Thymus (tissue), 11 donors: Measurements from ENCODE around the gene ATF5. TPM values are rescaled to one million over a fixed set of nuclear protein-coding genes. Genes with fewer than 3 reads are reported as not detected.
"Not testable (repeated sequence)": the region's sequence is repeated elsewhere in the genome, so short reads cannot be mapped to it uniquely, and the experiment has no call there.

ENCODE experiments used
- DNase-seq, 9 donors: peaks; one replicate each; pipeline ENCODE4 v3.0.0-alpha.2; 2013; ENCODE audit warnings: low spot score in 9 of 9, low read depth in 6 of 9, missing footprints in 1 of 9
- H3K27ac ChIP-seq, 2 donors: one replicate each; pipeline ENCODE4 v1.5.1; 2013; ENCODE audit warnings: control low read depth in 1 of 2, low read depth in 1 of 2, low read length in 1 of 2, mild to moderate bottlenecking in 1 of 2, moderate library complexity in 1 of 2
- H3K27me3 ChIP-seq, 2 donors: one replicate each; pipeline ENCODE4 v1.5.1; 2013; ENCODE audit warnings: low read length in 1 of 2; ENCODE audit not compliant: control insufficient read depth in 2 of 2, insufficient read depth in 1 of 2
- H3K36me3 ChIP-seq, 2 donors: one replicate each; pipeline ENCODE4 v1.5.1; 2013; ENCODE audit warnings: low read length in 1 of 2, mild to moderate bottlenecking in 1 of 2, moderate library complexity in 1 of 2; ENCODE audit not compliant: control insufficient read depth in 2 of 2, insufficient read depth in 2 of 2
- H3K4me1 ChIP-seq, 2 donors: one replicate each; pipeline ENCODE4 v1.5.1; 2013; ENCODE audit warnings: low read length in 2 of 2; ENCODE audit not compliant: control insufficient read depth in 2 of 2, insufficient read depth in 2 of 2
- H3K4me3 ChIP-seq, 2 donors: one replicate each; pipeline ENCODE4 v1.5.1; 2013; ENCODE audit warnings: low read length in 2 of 2, control low read depth in 1 of 2, mild to moderate bottlenecking in 1 of 2
- H3K9me3 ChIP-seq, 2 donors: one replicate each; pipeline ENCODE4 v1.5.1; 2013; ENCODE audit warnings: low read length in 1 of 2, mild to moderate bottlenecking in 1 of 2; ENCODE audit not compliant: control insufficient read depth in 2 of 2, insufficient read depth in 1 of 2
- WGBS: extraction: QIAGEN DNeasy Blood & Tissue Kit; methylation state at CpG from one replicate; pipeline ENCODE4 v1.1.7; 2013; 5-methylcytosine and 5-hydroxymethylcytosine counted together
- polyA plus RNA-seq: library from polyadenylated mRNA; stranded (reverse); fragments of 200-250 nt; gene quantifications from one replicate; pipeline ENCODE4 v1.2.3, GENCODE V29; 2013
- total RNA-seq: library from RNA; stranded (reverse); fragments of 120-200 nt; gene quantifications from one replicate; pipeline ENCODE4 v1.2.4, GENCODE V29; 2013
- donor health status: healthy.

ATF5 gene
- total and polyA plus RNA-seq, 2 donors = 16.0 to 53.9 TPM

DNA sequence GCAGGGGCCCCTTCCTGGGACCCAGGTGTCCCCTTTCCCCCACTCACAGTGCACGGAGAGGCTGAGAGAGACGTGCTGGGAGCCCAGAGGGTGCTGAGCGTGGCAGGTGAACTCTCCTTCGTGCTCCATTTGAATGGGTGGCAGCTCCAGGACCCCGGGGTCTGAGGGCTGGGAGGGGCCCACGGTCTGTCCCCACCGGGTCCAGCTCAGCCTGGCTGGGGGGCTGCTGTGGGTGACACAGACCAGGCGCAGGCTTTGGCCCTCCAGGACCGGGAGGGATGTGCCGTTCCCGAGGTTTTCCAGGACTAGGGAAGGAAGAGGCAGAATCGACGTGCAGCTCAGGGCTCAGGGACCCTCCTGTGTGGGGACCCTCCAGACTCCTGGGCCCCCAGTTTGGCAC lies 29.6 kb downstream of the ATF5 start:
- DNase-seq, H3K9me3 ChIP-seq, H3K27ac ChIP-seq, H3K4me1 ChIP-seq, H3K36me3 ChIP-seq, H3K4me3 ChIP-seq: not testable (repeated sequence)
- 86% methylated on average over 13 of the region's 13 CpGs for WGBS
- peaks cover 0 to 20% of the 10 kb centered on the region in 2 donors for H3K27me3 ChIP-seq

- H3K4me3 ChIP-seq, H3K36me3 ChIP-seq, H3K9me3 ChIP-seq, H3K4me1 ChIP-seq, DNase-seq, H3K27ac ChIP-seq, H3K27me3 ChIP-seq: not testable (repeated sequence)
- 77% methylated on average over 2 of the region's 12 CpGs for WGBS
Observed at GRCh38 chr19:49959892-49960291, 30.9 kb downstream of the ATF5 start.

GRCh38 chr19:49960980-49961379 lies 32.0 kb downstream of the ATF5 start, which contains the start of gene SIGLEC11:
TSS of gene SIGLEC11 (minus strand) at chr19:49961172. CDS start at chr19:49961081, 91 bp downstream.
- H3K36me3 ChIP-seq, DNase-seq, H3K4me3 ChIP-seq, H3K27me3 ChIP-seq, H3K9me3 ChIP-seq, H3K4me1 ChIP-seq, H3K27ac ChIP-seq: not testable (repeated sequence)
- 55% methylated on average over 5 of the region's 10 CpGs for WGBS

GRCh38 chr19:49968279-49968922 lies 39.4 kb downstream of the ATF5 start:
- H3K4me3 ChIP-seq = no peak overlapping the region
- 89% methylated on average over 5 of the region's 5 CpGs for WGBS
- no peak overlapping the region for H3K27ac ChIP-seq
- peaks cover 0 to 6% of the 10 kb centered on the region in 2 donors for H3K27me3 ChIP-seq
- H3K9me3 ChIP-seq = peaks cover 0 to 5% of the 10 kb centered on the region in 2 donors
- DNase-seq = no peak
- no peaks in the 10 kb centered on the region for H3K4me1 ChIP-seq
- H3K36me3 ChIP-seq = no peaks in the 10 kb centered on the region

- not testable (repeated sequence) for H3K4me1 ChIP-seq, H3K27me3 ChIP-seq, H3K27ac ChIP-seq, DNase-seq, H3K9me3 ChIP-seq, H3K4me3 ChIP-seq, H3K36me3 ChIP-seq
- 2% methylated on average over 4 of the region's 9 CpGs for WGBS
Observed at GRCh38 chr19:49969355-49969754, 40.4 kb downstream of the ATF5 start.

DNA sequence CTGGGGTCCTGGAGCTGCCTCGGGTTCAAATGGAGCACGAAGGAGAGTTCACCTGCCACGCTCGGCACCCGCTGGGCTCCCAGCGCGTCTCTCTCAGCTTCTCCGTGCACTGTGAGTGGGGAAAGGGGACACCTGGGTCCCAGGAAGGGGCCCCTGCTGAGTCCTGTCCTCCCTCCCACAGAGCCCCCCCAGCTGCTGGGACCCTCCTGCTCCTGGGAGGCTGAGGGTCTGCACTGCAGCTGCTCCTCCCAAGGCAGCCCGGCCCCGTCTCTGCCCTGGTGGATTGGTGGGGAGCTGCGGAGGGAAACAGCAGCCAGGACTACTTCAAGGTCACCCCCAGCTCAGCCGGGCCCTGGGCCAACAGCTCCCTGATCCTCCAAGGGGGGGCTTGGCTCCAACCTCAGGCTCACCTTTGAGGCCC lies 43.0 kb downstream of the ATF5 start:
- H3K4me1 ChIP-seq = no peaks in the 10 kb centered on the region
- H3K27me3 ChIP-seq = peaks cover 0 to 6% of the 10 kb centered on the region in 2 donors
- H3K4me3 ChIP-seq = no peak overlapping the region
- H3K36me3 ChIP-seq = peaks cover 6 to 16% of the 10 kb centered on the region in 2 donors
- H3K9me3 ChIP-seq = no peaks in the 10 kb centered on the region
- DNase-seq = no peak
- WGBS = 84% methylated on average over 12 of the region's 12 CpGs
- no peak overlapping the region for H3K27ac ChIP-seq

GRCh38 chr19:49972841-49973240 lies 43.8 kb downstream of the ATF5 start:
- WGBS = 95% methylated on average over 6 of the region's 6 CpGs
- no peaks in the 10 kb centered on the region for H3K4me1 ChIP-seq
- peaks cover 9 to 25% of the 10 kb centered on the region in 2 donors for H3K36me3 ChIP-seq
- DNase-seq = no peak
- peaks cover 0 to 6% of the 10 kb centered on the region in 2 donors for H3K27me3 ChIP-seq
- no peak overlapping the region for H3K4me3 ChIP-seq
- no peaks in the 10 kb centered on the region for H3K9me3 ChIP-seq
- no peak overlapping the region for H3K27ac ChIP-seq

DNA sequence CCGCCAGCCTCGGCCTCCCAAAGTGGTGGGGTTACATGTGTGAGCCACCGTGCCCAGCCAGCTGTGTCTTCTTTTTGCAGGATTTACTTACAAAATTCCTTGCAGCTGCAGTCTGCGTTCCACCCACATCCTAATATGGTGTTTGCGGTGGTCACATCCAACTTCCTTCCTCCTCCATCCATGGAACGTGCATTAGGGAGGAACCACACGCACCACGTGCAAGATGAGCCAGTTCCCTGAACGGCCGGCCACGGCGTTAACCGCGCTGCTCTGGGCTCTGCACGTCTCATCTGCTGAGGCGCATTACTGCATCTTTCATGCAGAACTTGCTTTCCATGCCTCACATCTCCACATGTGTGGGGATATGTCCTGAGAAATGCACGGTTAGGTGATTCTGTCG lies 45.0 kb downstream of the ATF5 start:
- no peaks in the 10 kb centered on the region for H3K9me3 ChIP-seq
- H3K27ac ChIP-seq = no peak overlapping the region
- H3K27me3 ChIP-seq = peaks cover 0 to 3% of the 10 kb centered on the region in 2 donors
- 89% methylated on average over 18 of the region's 18 CpGs for WGBS
- peaks cover 20 to 36% of the 10 kb centered on the region in 2 donors for H3K36me3 ChIP-seq
- no peak overlapping the region for H3K4me3 ChIP-seq
- H3K4me1 ChIP-seq = no peaks in the 10 kb centered on the region
- DNase-seq = no peak

- H3K9me3 ChIP-seq = no peaks in the 10 kb centered on the region
- no peaks in the 10 kb centered on the region for H3K4me1 ChIP-seq
- no peak overlapping the region for H3K27ac ChIP-seq
- 96% methylated on average over 7 of the region's 7 CpGs for WGBS
- H3K4me3 ChIP-seq = no peak overlapping the region
- DNase-seq = no peak
- peaks cover 0 to 2% of the 10 kb centered on the region in 2 donors for H3K27me3 ChIP-seq
- H3K36me3 ChIP-seq = peaks cover 20 to 37% of the 10 kb centered on the region in 2 donors
Observed at GRCh38 chr19:49975051-49975450, 46.0 kb downstream of the ATF5 start.
